Ammon's horn (tissue), 1 donor: ENCODE results near the gene ECHDC1.
"Not testable (repeated sequence)": the region's sequence is repeated elsewhere in the genome, so short reads cannot be mapped to it uniquely, and the experiment has no call there.

Experiments
- DNase-seq: peaks from one replicate; pipeline ENCODE4 v3.0.0-alpha.2; 2016; ENCODE audit warnings: low spot score

ECHDC1 gene

GRCh38 chr6:127341471-127342202 is 1.8 kb downstream of the ECHDC1 start:
- DNase-seq, result peak; percentile 7

- no peak for DNase-seq
Observed at GRCh38 chr6:127340171-127340570, 3.2 kb downstream of the ECHDC1 start.

DNA sequence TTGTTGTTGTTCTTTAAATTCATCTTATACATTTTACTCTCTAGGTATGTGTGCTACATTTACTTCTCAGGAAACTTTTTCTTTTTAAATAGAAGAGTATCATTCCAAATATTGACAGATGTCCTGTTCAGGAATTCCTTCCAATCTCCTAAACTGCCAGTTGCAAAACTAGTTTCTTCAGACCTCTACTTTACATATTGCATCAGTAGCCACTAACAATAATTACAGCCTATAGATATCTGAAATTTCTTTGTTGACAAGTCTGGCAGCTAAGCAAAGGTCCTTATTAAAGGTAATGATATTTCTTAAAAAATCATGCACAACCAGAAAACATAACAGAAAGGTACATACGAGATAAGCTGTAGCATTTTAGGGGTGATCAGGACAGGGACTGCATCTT is 4.5 kb downstream of the ECHDC1 start:
- DNase-seq, result no peak

DNA sequence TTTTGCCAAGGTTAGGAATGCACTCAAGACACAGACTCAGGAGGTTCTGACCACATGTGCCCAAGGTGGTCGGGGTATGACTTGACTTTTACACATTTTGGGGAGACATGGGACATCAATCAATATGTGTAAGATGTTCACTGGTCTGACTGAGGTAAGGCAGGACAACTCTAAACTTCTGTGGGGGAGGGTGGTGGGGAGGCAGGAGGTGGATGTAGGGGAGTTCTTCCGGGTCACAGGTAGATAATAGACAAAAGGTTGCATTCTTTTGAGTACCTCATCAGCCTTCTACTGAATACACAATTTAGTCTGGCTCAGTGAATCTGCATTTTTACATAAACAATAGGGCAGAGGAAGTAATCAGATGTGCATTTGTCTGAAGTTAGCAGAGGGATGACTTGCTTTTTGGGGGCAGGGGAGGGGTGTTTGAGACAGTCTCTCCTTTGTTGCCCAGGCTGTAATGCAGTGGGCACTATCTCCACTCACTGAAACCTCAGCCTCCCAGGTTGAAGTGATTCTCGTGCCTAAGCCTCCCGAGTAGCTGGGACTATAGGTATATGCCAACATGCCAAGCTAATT is 10.9 kb downstream of the ECHDC1 start:
- DNase-seq, result no peak

GRCh38 chr6:127331256-127331655 is 12.2 kb downstream of the ECHDC1 start:
- not testable (repeated sequence) for DNase-seq

- DNase-seq, result no peak
Observed at GRCh38 chr6:127328043-127328609, 15.3 kb downstream of the ECHDC1 start.

- no peak for DNase-seq
Observed at GRCh38 chr6:127319686-127320085, 23.7 kb downstream of the ECHDC1 start.

DNA sequence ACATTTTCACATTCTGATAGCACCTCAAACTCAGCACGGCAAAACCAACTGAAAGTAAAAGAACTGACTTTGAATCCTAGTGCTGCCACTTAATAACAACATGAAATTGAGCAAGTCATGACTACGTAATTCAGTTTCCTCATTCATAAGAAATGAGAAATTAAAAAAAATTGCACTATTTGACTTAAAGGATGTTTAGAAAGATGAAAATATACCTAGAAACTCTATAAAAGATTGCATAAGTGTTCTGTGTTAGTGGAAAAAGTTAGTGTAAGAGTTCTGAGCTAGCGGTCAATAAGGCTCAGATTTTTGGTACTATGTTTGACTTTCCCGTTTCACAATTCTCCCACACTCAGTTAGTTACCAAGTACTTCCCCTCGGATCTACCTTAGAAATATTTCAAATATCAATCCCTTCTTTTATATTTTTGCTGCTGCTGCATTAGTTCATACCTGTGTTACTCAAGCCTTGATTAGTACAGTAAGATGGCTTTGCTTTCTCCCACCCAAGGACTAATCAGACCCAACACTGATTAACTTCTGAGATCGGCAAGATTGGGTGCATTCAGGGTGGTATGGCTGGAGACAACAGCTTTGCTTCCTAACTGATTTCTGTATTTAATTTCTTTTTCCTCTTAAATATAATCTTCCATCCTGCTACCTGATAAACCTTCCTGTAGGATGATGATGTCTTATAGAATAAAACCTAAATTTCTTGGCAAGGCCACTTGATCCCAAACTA is 25.9 kb downstream of the ECHDC1 start:
- no peak for DNase-seq

- no peak for DNase-seq
Observed at GRCh38 chr6:127305741-127306140, 37.7 kb downstream of the ECHDC1 start.

GRCh38 chr6:127303917-127304316 is 39.5 kb downstream of the ECHDC1 start:
- DNase-seq, result no peak

- DNase-seq, result peak; percentile 30
Observed at GRCh38 chr6:127302728-127303660, 40.4 kb downstream of the ECHDC1 start.

DNA sequence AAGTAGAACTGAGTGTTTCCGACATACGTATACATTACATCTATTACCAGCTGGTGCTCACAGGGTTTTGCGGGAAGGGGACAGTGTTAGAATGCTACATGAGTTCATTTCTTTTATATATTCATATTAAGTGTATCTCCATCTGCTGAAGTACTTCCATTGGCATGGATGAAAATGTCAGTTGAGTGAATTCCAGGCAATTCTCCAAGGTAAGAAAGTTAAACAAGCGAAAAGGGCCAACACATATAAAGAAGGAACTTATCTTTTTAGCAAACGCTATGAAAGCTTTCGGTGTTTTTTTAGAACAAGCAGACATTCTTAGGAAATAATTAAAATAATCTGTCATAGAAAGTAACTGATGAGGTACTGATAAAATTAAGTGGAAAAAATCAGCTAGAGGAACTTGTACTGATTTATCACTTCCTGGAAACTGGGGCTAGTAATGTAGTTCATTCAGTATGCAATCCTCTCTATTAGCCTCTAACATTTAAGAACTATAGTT is 42.2 kb downstream of the ECHDC1 start:
- no peak for DNase-seq

GRCh38 chr6:127300411-127300810 is 43.0 kb downstream of the ECHDC1 start:
- no peak for DNase-seq

DNA sequence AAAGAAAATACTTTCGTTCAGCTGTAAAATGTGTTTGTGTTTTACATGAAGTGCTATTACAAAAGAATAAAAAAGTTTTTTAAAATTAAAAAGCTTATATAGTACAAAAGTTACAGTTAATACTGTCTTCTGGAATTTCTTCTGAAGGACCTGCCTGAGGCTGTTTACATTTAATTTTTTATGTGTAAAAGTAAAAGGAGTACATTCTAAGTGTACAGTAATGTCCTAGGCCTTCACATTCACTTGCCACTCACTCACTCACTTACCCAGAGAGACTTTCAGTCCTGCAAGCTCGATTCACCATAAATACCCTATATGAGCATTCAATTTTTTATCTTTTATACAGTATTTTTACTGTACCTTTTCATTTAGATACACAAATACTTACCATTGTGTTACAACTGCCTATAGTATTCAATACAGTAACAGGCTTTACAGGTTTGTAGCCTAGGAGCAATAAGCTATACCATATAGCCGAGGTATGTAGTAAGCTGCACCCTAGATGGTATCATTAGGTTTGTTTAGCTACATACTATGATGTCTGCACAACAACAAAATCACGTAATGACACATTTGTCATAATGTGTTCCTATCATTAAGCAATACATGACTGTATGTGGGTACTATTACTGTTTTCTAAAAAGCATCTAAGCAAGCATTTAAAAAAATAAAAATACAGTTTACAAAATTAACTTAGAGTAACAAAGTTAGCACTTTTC is 43.7 kb downstream of the ECHDC1 start:
- DNase-seq, result no peak

GRCh38 chr6:127298475-127298874 is 44.9 kb downstream of the ECHDC1 start:
- no peak for DNase-seq

DNA sequence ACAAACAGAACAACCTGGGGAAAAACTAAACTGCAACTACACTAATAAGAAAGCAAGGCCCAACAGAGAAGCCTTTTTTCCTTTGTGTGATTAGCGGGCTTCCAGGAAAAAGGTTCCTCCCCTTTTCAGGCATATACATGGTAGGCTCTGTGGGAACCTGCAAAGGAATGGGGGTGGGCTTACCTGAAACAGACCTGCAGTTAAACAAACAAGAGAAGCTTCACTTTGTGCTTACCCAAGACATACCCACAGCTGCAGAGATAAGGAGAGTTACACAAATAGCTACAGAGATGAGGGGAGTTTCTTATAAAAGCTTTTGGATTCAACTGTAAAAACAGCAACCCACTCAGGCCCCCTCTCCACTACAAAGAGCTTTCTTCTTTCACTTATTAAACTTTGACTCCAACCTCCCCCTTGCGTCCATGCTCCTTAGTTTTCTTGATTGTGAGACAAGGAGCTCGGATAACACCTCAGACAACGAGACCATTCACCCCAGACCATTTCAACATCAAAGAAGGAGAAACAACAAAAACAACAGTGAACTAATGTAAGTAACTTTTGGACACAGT is 45.8 kb downstream of the ECHDC1 start:
- no peak for DNase-seq

- DNase-seq, result no peak
Observed at GRCh38 chr6:127291495-127291894, 51.9 kb downstream of the ECHDC1 start.

DNA sequence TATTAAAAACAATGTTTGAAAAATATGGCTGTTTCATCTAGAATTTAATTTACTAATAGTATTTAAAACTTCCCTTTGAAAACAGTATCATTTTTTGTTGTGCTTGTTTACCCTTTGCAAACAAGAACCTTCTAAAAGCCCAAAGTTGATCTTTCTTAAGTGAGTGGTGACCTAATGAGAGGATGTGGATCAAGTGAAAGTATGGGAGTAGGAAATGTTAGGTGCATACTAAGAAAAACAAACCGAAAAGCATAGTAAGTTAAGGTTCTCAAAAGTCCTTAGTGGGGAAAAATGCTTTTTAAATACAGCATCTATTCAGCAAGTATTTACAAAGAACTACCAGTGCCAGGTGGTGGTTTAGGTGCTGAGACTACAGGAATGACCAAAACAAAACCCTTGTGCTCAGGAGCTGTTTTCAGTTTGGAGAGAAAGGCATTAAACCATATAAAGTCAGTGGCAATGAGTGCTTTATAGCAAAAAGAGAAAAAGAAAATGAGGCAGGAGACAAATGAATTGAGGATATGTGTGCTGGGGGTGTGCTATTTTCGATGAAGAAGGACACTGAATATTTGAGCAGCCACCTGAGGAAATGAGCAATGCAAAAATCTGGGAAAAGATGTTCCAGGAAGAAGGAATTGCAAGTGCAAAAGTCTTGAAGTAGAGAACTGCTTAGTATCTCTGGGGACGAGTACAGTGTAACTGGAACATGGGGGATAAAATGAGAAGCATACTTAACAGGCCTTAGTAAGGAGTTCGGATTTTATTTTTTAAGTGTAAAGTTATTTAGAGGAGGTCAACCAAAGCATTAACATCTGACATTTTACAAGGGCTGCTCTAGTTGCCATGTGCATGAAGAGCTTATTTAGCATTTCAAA is 52.8 kb downstream of the ECHDC1 start:
- no peak for DNase-seq

DNA sequence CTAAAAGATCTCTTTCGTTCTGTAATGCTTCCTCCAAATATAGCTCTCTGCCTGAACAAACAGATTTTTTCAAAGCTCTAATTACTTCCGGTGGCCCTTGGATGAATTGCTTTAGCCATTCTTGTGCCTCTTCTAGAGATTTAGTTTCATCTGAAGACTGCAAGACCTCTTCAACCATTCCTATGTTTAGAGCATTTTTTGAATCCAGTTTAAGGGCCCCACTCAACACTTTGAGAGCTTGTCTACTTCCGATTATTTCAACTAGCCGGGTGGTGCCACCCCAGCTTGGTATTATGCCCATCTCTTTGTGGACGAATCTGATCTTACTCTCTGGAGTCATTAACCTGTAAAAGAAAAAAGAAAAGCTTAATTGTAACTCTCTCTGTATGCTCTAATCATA is 53.5 kb downstream of the ECHDC1 start:
- no peak for DNase-seq

GRCh38 chr6:127288705-127289104 is 54.7 kb downstream of the ECHDC1 start:
- no peak for DNase-seq
